Stimulated activated CD4-positive, alpha-beta T cell treated with anti-CD3 and anti-CD28 coated beads, Interleukin-1b, Interleukin-23, amount 100 ng/mL, for 4 hours (primary cell): ENCODE data around the gene MXRA7.
"Not testable (repeated sequence)": the region's sequence is repeated elsewhere in the genome, so short reads cannot be mapped to it uniquely, and the experiment has no call there.

Experiments
- DNase-seq, 2 donors: peaks; one replicate each; pipeline ENCODE4 v3.0.0-alpha.2; 2020; ENCODE audit warnings: low read depth in 2 of 2

The MXRA7 gene, protein sequence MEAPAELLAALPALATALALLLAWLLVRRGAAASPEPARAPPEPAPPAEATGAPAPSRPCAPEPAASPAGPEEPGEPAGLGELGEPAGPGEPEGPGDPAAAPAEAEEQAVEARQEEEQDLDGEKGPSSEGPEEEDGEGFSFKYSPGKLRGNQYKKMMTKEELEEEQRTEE

DNA sequence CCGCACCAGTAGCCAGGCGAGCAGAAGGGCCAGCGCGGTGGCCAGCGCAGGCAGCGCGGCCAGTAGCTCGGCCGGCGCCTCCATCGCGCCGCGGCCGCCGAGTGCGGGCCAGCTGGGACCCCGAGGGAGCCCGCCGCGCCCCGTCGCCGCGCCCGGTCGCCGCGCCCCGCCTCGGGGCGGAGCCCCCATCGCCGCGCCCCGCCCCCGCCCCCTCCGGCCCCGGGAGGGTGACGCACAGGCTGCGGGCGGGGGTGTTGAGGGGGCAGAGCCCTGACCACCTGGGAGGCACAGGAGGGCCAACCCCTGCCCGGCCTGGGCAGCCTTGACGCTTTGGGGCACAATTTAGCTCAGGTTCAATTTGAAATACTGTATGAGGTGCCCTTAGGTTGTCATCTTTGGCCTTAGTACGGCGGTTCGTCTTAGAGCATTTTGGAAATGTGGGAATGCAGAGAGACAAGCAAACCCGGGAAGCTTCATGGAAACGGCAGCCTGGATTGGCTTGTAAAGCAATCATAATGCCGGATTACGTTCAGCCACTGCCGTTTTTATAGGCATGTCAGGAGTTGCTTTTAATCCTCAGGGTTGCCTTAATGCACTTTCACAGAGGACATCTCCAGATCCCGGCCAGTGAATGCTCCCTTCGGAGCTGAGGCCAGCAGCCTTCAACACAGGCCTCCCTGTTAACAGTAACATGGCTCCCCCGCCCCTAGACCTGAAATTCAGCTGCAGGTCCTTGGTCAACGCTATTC is at the start of gene MXRA7:
TSS of gene MXRA7 (minus strand) at position 103 of the 749 bp plus-strand sequence. CDS start at position 84, 19 bp downstream.
- DNase-seq: peak; percentile 43 to 50

DNA sequence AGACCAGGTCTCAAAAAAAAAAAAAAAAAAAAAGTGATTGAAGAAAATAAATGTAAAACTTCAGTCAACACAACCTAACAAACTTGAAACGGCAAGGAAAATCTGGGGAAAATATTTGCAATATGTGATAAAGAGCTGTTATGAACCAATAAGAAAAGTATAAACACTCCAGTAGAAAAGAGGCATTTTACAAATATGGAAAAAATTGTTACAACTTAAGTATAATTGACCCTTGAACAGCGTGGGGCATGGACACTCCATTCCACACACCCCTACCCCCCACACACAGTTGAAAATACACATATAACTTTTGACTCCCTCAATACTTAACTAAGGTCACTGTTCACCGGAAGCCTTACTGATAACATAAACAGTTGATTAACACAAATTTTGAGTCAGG is 47.8 kb upstream of the MXRA7 start:
- no peak for DNase-seq

DNA sequence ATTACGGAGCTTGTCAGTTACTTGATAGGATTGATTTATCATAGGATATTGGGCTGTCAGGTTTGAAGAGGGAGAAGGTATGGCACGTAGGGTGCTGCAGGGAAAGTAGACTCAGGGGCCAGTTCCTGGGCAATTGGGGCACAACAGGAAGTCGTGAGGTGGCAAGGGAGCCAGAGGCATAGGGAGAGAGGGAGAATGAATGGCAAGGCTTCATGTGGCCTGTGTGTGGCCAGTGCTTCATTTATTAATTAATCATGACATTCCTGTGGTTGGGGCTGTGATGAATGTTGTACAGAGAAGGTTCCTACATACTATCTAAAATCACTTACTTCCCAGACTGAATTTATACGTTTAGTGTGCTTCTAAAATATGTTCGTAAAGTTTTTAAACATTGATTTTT is 46.5 kb upstream of the MXRA7 start:
- no peak for DNase-seq

DNA sequence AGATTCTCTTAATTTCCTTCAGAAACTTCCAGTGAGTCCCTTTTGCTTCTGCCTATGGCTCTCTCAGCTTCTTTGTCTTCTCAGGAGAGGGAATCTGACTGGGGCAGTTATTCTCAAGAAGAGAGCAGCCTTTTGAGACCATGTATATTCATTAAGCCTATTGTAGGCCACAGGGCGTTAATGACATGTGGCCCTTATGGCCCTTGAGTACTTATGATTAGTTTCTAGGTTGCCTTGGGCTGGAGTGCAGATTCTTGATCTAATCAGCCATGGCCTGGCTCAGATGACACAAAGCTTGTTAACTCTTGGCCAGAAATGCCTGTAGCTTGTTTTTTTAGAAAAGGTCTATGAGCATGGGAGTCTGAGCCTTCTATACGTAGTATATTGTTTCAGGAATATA is 44.5 kb upstream of the MXRA7 start:
- no peak for DNase-seq

DNA sequence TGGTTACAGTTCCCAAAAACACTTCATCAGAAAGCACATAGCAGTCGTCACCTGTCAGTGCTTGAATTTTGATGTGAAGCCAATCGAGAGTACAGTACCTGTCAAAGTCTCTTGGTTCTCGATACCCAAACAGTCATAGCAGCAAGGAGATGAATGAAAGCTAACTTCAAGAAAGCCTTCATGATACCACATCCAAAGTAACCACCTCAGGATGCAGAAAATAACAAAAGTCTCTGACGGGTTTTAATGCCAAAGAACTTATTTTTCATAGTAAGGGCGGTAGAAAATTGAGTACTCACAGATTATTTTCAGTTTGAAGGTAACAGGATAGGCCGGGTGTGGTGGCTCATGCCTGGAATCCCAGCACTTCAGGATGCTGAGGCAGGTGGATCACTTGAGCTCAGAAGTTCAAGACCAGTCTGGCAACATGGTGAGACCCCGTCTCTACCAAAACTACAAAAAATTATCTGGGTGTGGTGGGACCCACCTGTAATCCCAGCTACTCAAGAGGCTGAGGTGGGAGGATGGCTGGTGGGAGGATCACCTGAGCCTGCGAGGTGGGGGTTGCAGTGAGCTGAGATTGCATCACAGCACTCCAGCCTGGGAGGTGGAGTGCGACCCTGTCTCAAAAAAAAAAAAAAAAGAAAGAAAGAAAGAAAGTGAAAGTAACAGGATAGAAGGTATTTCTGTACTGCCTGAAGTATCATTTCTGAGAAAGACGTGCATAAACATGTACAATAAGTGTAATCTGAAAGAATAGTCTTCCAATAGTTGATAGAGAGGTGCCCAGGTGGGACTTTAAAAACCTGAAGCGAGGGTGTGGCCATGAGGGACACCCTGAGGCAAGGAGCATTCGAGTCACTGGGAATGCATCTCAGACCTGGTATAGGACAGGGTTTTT is 42.5 kb upstream of the MXRA7 start:
- DNase-seq: no peak

DNA sequence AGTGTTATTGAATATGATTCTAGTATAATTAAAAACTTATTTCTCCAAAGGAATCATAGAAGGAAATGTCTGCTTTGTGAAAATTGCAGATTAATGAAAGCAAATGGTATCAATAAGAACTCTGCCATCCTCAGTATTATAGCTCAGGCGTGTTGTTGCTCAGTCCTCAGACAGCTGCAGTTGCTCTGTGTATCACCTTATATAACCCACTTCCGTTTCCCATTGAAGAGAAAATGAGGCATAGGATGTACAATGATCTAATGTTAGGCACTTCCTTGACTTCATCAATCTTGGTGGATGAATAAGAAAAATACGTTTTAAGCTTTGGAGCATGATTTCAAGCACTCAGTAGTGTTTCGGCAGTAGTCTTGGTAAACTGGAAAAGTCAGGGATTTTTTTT is 41.2 kb upstream of the MXRA7 start:
- DNase-seq: no peak

DNA sequence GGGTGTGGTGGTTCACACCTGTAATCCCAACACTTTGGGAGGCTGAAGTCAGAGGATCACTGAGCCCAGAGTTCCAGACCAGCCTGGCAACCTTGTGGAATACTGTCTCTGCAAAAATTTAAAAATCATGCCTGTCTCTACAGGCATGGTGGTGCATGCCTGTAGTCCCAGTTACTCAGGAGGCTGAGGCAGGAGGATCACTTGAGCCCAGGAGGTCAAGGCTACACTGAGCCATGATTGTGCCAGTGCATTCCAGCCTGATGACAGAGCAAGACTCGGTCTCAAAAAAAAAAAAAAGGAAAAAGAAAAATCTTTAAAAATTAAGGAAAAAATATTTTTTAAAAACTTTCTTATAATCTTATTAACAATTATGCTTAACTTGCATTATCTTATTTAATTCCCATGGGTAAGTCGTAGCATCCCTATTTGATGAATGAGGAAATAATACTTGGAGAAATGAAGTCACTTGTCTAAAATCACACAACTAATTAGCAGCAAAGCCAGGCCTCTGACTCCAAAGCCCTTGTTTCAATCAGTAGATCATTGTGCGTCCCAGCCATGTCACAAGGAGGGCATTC is 40.7 kb upstream of the MXRA7 start:
- no peak for DNase-seq

DNA sequence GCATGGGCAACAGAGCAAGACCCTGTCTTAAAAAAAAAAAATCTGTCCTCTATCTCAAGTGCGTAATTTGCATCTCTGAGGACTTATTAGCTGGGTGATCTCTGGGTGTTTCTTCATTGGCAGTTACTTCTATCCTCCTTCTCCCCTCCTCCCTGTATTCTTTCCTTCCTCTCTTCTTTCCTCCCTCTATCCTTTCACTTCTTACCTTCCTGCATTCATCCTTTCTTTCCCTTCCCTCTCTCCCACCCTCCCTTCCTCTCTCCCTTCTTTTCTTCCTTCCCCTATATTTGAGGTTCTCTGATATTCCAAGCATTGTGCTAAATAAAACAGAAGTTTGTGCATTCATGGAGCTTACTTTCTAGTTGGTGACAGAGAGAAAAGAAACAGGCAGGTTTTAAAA is 37.9 kb upstream of the MXRA7 start:
- no peak for DNase-seq

DNA sequence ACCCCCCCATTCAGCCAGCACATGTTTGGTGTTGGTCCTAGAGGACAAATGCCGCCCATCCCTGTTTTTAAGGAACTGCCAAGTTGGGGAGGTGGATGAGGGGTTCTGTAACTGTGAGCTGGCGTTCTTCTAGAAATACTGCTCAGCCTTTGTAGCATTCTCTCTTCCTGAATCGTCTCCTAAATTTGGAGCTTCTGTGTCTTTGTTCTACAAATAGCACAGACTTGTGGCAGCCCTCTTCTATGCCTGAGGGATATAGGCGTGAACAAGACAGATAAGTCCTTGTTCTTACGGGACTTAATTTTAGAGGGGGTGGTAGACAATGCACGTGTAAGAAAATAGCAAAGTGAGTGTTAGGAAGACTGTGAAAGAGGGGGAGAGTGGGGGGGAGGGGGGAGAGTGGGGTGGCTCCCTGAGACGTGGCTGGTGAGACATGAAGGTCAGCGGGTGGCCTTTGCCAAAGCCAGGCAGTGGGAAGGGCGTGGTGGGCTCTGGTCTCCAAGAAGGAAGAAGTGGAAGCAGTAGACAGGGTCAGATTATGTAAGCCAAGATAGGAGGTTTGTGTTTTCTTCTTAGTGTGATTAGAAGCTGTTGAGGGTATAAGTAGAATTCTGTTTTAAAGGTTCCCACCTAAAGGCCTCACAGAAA is 37.1 kb upstream of the MXRA7 start:
- no peak for DNase-seq

DNA sequence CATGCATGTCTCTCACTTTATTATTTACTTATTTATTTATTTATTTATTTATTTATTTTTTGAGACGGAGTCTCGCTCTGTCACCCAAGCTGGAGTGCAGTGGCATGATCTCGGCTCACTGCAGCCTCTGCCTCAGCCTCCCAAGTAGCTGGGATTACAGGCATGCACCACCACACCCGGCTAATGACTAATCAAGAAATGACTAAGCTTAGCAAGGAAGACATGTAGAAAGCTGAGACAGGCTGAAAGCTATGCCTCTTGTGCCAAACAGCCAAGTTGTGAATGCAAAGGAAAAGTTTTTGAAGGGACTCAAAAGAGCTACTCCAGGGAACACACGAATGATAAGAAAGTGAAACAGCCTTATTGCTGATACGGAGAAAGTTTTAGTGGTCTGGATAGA is 35.0 kb upstream of the MXRA7 start:
- not testable (repeated sequence) for DNase-seq

DNA sequence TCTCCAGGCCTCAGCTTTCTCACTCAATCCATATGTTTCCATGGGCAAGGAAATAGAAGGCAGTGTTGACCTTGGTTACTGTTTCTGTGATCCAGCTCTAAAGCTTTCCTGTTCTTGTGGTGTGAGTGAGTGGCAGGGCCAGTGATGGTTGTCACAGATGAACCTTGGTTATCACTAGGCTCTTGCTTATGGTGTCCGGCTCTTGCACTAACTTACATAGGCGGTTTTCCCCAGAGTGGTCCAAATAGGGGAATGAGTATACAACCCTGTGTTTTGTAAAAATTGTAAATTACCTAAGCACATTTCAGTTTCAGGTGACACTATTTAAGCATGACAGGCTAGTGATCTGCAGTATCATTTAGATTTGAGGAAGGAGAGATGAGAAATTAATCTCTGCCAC is 34.0 kb upstream of the MXRA7 start:
- DNase-seq: no peak

DNA sequence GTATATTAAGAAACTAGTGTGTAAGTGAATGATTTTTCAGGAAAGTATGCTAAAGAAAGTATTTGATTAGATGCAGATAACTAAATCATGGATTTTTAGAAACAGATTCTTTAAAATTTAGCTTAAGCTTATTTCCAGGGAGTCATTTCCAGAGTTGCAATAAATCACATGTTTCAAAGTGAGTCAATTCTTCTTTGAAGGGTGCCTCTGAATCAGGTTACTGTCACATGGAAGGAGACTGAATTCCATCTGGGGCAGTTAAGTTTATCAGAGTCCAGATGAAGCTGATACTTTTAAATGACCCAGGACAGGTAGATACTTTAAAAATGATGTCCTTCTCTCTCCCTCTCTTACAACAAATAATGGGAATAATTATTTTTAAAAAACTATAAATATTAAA is 32.2 kb upstream of the MXRA7 start:
- DNase-seq: no peak

DNA sequence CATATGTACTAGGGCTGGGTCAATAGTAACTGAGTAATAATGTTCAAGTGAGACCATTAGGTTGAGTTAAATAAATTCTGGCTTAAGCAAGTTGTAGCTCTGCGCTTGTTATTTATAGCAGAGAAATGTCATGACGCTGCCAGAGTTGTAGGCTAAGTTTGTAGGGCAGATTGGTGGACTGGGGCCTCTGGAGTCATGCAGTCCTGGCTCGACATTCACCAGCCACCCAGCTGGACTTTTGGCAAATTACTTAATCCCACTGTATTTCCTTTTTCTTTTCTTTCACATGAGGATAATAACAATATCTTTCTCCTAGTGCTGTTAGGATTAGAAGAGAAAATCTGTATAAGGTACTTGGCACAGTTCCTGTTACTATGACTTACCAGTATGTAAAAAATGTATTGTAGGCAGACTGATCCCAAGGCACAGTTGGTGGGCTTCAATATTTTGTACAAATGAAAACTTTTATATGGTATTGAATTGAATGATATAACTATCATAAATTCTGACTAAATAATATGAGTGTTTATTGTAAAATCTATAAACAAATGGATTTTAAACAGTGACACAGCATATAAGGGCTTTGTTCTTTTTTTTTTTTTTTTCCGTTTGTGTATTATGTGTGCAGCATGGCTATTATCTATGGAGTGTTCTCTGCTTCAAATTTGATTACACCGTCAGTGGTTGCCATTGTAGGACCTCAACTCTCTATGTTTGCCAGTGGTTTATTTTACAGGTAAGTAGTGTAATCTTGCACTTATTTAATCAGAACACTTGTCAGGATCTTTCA is 29.8 kb upstream of the MXRA7 start:
- DNase-seq: no peak

DNA sequence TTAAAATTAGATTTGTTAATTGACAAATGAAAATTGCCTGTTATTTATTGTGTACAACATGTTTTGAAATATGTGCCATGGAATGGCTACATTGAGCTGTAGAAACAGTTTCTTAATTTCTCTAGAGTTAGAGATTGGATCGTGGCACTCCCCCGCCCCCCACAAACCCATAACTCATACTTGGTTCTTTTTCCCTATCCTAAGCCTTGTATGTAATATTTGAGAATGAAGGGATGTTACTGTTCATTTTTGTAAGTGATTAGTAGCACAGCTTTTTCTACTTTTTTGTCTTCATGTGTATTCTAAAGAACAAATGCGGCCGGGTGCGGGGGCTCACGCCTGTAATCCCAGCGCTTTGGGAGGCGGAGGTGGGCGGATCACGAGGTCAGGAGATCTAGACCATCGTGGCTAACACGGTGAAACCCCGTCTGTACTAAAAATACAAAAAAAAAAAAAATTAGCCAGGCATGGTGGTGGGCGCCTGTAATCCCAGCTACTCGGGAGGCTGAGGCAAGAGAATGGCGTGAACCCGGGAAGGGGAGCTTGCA is 28.9 kb upstream of the MXRA7 start:
- not testable (repeated sequence) for DNase-seq

DNA sequence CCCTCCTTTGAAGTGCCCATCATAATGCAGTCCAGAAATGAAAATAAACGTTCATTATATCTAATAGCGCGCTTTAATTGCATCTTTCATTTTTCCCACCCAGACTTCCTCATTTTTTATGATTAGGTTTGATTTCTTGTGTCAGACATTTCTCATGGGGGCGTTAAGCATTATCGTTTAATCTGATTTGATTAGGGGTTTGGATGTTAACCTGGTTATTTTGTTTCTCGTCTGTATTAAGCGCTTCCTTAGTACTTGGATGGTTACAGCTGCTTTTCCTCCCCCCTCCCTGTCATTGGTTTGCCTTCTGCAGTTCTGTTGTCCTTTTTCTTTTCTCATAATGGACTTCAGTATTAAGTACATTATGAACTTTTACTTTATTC is 27.7 kb upstream of the MXRA7 start:
- no peak for DNase-seq

DNA sequence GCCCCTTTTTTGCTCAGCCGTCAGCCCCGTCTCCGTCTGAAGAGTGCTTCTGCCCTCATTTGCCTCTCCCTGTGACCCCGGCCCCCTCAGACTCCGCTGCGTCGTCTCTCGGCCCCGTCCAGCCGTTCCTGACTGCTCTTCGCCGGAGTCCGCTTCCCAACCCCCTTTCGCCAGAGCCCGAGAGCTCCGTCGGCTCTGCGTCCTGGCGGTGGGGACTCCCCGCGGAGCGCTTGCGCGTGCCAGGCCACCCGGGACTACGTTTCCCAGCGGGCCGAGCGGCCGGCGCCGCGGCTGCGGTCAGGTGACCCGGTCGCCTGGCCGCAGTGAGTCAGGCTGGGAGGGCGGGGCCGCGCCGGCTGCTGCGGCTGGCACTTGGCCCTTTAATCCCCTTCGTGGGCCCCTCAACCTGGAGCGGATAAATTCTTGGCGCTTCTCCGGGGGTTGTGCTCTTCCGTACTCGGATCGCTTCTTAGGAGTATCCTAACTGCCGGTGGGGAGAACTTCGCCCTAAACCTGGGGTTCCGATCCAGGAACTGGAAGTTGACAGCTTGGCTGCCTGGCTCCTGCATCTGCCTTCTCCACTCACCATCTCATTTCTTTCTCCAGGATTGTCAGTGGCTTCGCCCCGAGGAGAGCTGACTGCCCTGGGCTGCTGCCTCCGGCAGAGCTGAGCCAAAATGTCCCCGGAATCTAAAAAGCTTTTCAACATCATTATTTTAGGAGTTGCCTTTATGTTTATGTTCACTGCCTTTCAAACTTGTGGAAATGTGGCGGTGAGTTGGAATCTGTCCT is 27.1 kb upstream of the MXRA7 start, which contains the start of gene MFSD11:
TSS of gene MFSD11 (plus strand) at position 444 of the 792 bp plus-strand sequence. CDS start at position 678, 234 bp downstream.
- DNase-seq: peak; percentile 78 to 91

DNA sequence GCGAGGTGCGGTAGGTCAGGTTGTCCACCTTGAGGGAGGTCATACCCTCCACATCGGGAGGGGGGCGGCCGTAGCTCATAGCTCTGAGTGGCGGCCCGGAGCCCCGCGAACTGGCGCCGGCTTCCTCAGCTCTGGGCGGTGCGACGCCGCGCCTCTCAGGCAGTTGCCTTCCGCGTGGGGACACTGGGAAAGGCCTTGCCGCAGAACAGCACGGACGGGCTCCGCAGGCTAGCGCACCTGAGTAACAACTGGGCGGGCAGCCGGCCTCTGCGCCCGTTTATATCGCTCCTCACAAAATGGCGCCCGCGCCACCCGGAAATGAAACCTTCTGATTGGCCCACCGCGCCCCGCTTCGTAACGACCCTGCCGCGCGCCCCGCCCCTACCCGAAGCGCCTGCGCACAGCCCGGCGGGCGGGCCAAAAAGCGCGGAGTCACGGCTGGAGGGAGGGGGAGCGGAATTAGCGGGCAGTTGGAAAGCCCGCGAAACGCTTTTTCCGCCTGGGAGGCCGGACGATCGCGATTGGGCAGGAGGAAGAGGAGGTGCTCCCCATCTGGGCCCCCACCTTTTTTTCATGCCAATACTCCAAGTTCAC is 26.4 kb upstream of the MXRA7 start, which contains the start of gene SRSF2:
TSS of gene SRSF2 (minus strand) at position 250 of the 594 bp plus-strand sequence. CDS start at position 79, 171 bp downstream.
- peak; percentile 96 to 98 for DNase-seq

DNA sequence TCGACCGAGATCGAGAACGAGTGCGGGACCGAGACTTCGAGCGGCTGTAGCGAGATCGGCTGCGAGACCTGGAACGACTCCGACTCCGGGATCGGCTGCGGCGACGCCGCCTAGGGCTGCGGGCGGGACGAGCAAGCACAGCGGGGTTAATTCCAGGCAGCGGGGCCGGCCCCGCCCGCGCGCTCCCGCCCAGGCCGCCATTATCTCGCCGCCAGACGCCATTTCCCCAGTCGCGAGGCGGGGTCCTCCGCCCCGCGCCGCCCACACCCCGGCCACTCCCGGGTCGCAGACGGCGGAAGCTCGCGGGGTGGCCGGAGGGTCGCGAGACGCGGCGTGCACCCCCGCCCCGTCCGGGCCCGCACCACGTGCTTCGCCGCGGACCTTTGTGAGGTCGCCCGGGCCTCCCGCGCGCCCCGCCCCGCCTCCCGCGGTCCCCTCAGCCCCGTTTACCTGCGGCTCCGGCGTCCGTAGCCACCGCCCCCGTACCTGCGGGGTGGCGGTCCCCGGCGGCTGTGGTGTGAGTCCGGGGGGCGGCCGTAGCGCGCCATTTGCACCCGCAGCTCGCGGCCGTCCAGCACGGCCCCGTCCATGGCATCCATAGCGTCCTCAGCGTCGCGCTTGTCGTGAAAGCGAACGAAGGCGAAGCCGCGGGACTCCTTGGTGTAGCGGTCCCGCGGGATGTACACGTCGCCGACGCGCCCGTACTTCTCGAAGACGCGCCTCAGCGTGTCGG is 25.8 kb upstream of the MXRA7 start:
- peak; percentile 54 to 62 for DNase-seq
